Measurements from ENCODE around the gene TSPYL2. TPM values are rescaled to one million over a fixed set of nuclear protein-coding genes. Genes with fewer than 3 reads are reported as not detected.
A peak's percentile ranks its signal among the peaks of the same experiment; 100 is the strongest.

The TSPYL2 gene
- total and polyA plus RNA-seq, 2 of the 8 experiments (the other 6 are each of a cell fraction or from before 2014, with no cell fraction given), result 13.4 to 13.7 TPM

DNA sequence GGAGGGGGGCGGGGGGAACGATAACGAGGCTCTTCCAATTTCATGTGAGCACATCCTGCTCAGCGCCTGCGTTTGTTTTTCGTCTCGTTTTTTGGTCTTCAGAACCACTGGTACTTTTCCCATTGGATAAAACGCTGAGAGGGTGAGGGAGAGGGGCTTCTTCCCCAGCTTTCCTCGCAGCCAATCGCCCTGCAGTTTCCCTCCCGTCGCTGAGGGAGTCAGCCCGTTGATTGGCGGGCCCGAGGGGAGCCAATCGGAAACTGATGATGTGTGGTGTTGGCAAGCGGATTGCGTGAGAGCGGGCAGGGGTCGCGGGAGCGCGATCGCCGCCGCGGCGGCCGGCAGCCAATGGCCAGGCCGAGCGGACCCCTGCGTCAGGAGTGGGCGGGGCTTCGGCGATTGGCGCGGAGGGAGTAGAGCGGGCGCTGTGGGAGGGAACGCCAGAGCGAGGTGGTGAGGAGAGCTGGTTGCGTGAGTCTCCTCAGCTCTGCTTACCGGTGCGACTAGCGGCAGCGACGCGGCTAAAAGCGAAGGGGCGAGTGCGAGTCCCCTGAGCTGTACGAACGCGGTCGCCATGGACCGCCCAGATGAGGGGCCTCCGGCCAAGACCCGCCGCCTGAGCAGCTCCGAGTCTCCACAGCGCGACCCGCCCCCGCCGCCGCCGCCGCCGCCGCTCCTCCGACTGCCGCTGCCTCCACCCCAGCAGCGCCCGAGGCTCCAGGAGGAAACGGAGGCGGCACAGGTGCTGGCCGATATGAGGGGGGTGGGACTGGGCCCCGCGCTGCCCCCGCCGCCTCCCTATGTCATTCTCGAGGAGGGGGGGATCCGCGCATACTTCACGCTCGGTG, at the start of gene TSPYL2 (continued):
- TF ChIP-seq HDAC6 (IDR thresholded peaks at IDR 0.05; ENCODE audit: low read depth, low read length) (no peak), CBX8 (IDR thresholded peaks at IDR 0.05; ENCODE audit: borderline replicate concordance, low read depth, low read length) (no peak), POLR2AphosphoS5 (IDR thresholded peaks at IDR 0.05; ENCODE audit: low read depth, low read length) (peak; percentile 99), TAF7 (optimal IDR thresholded peaks at IDR 0.05; ENCODE audit: borderline replicate concordance, low read depth, low read length) (peak; percentile 78), ZNF274 (IDR thresholded peaks at IDR 0.05; ENCODE audit: borderline replicate concordance, extremely low read depth, low read length) (no peak), TBP (IDR thresholded peaks at IDR 0.05; ENCODE audit: low read depth, low read length) (peak; percentile 96), JUND (IDR thresholded peaks at IDR 0.05; ENCODE audit: low read length) (no peak), MAFK (IDR thresholded peaks at IDR 0.05; ENCODE audit: low read depth, low read length) (no peak), SIN3A (conservative IDR thresholded peaks at IDR 0.05 in 1 of 2, IDR thresholded peaks at IDR 0.05 in 1 of 2; ENCODE audit: low read depth in 1 of 2, low read length in 2 of 2) (peak in 1 of 2 experiments; percentile 65; a peak in 1 of 4 replicates), SRF (IDR thresholded peaks at IDR 0.05; ENCODE audit: low read depth, low read length) (no peak), GTF2F1 (IDR thresholded peaks at IDR 0.05; ENCODE audit: borderline replicate concordance, low read depth, low read length) (no peak), SP1 (IDR thresholded peaks at IDR 0.05; ENCODE audit: low read depth, low read length) (peak; percentile 72), YY1 (IDR thresholded peaks at IDR 0.05; ENCODE audit: low read depth, low read length) (no peak), EZH2 (IDR thresholded peaks at IDR 0.05; ENCODE audit: low read depth, low read length, severe bottlenecking) (no peak), SIX5 (IDR thresholded peaks at IDR 0.05; ENCODE audit: low read depth, low read length) (no peak), CBX5 (IDR thresholded peaks at IDR 0.05; ENCODE audit: low read depth, low read length) (no peak), EP300 (IDR thresholded peaks at IDR 0.05; ENCODE audit: borderline replicate concordance in 1 of 2, low read depth in 2 of 2, low read length in 2 of 2) (no peak), RXRA (IDR thresholded peaks at IDR 0.05; ENCODE audit: insufficient read depth, low read depth, low read length) (no peak), CREB1 (IDR thresholded peaks at IDR 0.05) (peak; percentile 86), PHF8 (conservative IDR thresholded peaks at IDR 0.05; ENCODE audit: low read depth, low read length) (peak; percentile 89), HDAC2 (IDR thresholded peaks at IDR 0.05; ENCODE audit: borderline replicate concordance in 1 of 2, low read depth in 2 of 2, low read length in 2 of 2) (no peak), TCF12 (IDR thresholded peaks at IDR 0.05; ENCODE audit: low read depth, low read length) (no peak), TEAD4 (IDR thresholded peaks at IDR 0.05; ENCODE audit: low read depth, low read length) (no peak)
- TF ChIP-seq, protein P1, sequence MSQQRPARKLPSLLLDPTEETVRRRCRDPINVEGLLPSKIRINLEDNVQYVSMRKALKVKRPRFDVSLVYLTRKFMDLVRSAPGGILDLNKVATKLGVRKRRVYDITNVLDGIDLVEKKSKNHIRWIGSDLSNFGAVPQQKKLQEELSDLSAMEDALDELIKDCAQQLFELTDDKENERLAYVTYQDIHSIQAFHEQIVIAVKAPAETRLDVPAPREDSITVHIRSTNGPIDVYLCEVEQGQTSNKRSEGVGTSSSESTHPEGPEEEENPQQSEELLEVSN (IDR thresholded peaks at IDR 0.05), result no peak
